Measurements from ENCODE around the gene PRKACB.
"Not testable (repeated sequence)": the region's sequence is repeated elsewhere in the genome, so short reads cannot be mapped to it uniquely, and the experiment has no call there.

The PRKACB gene

DNA sequence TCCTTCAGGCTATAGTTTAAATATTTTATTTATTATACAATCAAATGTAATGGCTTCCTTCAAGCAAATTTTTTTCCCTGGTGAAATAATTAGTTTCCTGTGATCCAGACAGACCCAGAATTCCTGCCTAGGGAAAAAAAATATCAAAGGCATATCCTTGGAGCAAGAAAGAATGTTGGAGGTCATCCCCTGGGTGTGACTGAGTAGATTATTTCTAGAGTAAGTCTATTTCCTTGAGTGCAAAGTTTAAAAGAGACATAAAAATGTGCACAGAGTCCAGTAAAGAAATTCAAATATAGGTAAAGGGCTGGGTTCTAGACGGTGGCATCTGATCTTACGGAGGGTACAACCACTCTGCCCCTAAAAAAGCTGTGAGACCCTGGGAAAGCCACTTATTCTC is 125.2 kb downstream of the PRKACB start:
- DNase-seq = no peak

DNA sequence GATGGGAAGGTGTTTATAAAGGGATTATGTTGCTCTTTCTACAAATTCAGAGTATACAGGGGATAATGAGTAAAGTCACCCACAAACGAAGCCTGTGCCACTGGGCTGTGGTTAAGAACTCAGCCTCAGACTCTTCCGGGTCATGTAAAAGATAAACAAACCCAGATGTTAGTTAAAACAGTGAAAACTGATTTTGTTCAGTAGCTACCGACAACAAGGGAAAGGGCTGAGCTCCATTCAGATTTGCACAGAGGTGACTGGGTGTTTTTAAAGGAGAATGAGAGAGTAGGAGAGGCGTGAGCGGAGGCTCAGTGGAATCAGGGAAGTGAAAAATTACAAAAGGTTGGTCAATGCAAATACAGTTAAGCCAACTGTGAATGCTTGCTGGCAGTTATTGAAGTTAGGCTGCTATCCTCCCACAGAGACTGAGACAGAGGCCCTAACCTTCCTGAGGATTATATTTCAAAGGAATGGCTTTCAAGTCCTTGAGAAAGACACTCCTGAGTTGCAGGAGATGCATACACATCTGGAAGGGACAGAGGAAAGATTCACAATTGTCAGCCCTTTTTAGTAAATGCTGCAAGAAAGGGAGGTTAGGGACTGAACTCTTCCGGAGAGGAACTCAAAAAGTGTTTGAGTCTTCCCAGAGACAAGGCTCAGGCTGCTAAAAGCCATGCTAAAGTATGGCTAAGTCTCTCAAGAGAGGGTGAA is 127.5 kb downstream of the PRKACB start:
- DNase-seq = no peak

DNA sequence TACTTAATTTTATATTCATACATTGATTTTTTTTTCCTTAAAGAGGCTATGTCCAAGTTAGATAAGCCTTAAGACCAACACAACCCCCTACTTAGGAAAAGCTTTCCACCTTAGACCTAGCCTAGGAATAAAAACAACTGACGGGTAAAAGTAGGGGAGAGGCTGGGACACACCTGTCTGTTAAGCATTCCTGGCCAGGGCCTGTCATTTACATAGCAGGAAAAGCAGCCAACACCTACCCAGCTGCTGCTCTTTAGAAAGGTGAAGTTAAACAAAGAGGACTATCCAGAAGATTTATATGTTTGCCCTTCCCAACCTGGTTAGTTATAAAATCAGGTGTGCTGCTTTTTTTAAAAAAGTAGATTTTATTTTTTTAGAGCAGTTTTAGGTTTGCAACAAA is 128.3 kb downstream of the PRKACB start:
- DNase-seq = no peak

DNA sequence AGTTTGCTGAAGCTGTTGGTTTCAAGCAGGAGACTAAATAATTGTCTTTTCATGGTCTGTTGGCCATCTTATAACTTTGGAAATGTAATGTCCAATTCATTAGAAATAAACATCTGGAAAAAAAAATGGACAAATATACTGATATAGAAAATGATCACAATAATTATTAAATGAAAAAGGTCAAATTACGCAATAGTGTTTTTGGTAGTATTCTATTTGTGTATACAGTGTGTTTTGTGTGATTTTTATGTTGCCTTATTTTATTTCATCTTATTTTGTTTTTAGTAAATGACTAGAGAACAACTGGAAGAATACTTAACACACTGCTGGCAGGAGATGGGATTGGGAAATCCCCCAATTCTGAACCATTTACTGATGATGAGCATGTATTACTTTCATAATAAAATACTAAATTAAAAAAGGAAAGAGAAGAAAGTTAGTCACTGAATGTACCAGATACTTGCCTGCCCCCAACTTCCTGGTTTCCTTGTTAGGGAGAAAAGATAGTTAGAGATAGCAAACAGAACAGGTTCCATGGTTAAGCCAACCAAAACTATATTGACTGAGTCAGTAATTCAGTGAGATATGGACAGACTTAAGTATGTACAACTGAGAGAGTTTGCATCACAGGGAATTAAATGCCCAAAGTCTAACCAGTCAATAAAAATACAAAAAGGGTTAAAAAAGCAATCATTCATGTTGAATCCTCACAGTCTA is 133.4 kb downstream of the PRKACB start:
- no peak for DNase-seq

DNA sequence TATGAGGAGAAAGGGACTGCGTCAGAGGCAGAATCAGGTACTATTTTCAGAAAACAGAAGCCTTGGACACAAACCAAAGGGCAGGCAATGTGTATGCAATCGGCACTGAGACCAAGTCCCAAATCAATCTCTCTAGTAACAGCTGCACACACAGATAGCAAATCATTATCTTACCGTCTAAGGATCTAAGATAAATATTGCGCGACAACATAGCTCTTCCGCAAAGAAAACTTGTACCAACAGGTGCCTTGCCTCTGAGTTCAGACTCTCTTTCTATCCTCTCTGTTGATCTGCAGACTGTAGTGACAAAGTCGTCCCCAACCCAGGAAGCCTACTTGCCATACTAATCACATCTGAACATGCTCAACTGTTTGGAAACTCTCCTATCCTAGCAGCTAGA is 134.8 kb downstream of the PRKACB start:
- no peak for DNase-seq

DNA sequence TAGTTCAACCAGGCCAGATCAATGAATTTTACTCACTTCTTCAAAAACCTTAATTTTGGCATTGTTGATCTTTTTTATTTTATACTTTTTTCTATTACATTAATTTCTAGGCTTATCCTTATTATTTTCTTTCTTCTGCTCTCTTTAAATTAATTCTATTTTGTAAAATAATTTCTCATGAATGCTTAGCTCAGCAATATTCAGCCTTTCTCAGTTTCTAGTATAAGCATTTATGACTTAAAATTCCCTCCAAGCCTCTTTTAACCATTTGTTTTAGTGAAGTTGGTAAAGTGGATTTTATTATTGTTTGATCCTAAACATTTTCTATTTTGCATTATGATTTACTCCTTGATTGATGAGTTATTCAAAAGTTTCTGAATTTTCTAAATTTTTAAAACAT is 136.8 kb downstream of the PRKACB start:
- DNase-seq = no peak

DNA sequence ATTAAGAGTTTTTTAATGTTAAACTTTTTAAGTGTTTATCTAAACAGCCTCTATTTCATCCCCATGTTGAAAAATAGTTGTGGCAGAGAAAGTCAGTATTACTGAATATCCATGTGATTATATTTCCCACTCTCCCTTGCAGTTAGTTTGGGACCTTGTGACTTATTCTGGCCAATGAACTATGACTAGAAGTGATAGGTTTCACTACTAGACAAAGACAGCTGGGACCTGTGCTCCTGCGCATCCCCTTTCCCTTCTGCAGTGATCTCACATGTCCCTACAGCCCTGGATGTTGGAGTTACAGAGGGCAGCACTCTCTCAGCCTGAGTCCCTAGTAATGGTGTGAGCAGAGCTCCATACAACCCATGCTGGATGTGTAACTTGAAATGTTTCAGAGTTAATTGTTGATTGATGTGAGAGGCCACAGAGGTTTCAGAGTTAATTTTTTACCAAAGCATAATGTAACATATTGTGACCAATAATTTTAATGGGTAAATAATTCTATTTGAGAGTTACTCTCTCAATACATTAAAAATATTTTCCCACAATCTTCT is 138.8 kb downstream of the PRKACB start:
- DNase-seq = no peak

DNA sequence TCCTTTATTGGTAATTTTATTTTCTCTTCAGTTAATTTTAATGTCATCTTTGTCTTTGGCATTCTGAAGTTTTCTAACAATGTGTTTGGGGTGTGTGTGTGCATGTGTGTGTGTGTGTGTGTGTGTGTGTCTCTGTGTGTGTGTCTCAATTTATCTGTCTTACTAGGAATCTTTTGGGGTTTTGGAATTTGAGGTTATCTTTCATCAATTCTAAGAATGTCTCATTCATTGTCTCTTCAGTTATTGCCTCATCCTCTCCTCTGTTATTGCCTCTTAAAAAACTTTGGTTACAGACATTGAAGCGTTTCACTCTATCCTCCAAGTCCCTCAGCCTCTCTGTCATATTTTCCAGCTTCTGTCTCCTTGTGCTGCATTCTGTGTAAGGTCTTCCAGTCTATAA is 139.3 kb downstream of the PRKACB start:
- no peak for DNase-seq

DNA sequence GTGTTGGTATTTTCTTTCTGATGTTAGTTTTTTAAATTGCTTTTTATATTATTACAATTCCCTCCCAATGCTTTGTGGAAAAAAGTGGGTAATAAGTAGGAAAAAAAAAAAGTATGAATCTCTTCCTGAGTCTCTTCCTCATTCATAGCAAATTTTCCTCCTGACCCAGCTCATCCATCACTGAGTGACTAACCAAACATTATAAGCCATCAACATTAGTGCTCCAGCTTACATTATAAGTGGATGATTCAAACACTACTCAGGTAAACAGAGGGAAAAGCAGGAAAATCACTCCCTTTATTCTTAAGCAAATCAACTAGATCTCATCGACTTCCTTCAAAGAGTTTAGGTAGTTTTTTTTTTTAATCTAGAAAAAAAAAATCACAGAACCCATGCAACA is 142.0 kb downstream of the PRKACB start:
- DNase-seq = no peak

DNA sequence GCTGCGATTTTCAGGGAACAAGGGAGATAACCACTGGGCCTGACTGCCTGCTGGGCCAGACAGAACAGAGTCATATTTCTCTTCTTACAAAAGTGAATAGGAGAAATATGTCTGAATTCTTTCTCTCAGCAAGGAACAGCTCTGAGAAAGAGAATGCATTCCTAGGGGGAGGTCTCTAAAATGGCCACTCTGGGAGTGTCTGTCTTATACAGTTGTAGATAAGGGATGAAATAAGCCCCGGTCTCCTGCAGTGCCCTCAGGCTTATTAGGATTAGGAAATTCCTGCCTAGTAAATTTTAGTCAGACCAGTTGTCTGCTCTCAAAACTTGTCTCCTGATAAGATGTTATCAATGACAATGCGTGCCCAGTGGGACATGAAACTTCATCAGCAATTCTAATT is 143.3 kb downstream of the PRKACB start:
- DNase-seq = not testable (repeated sequence)
